HG02588 (cell line): ENCODE results near the gene ADPRM.

ENCODE experiments used
- ATAC-seq: cut with Tn5 transposase; IDR thresholded peaks from one replicate; pipeline ENCODE4 v1.9.1; 2021; ENCODE audit warnings: mild to moderate bottlenecking, moderate library complexity; ENCODE audit not compliant: unreplicated experiment

ADPRM gene

DNA sequence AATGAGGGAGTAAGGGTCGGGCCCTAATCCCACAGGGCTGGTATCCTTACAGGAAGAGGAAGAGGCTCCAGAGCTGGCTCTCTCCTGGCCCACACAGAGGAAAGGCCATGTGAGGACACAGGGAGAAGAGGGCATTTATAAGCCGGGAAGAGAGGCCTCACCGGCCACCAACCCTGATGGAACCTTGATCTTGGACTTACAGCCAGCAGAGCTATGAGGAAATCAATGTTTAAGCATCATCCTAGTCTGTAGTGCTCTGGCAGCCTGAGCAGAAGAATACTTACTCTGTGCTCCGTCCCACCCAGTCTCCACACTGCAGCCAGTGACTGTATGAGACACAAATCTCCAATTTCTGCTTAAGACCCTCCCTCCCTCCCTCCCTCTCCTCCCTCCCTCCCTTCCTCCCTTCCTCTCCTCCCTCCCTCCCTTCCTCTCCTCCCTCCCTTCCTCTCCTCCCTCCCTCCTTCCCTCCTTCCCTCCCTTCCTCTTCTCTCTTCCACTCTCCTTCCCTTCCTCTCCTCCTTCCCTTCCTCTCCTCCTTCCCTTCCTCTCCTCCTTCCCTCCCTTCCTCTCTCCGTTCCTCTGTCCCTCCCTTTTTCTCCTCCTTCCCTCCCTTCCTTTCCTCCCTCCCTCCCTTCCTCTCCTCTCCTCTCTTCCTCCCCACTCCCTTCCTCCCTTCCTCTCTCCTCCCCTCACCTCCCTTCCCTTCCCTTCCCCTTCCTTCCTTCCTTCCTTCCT is 41.3 kb downstream of the ADPRM start:
- no peak for ATAC-seq

DNA sequence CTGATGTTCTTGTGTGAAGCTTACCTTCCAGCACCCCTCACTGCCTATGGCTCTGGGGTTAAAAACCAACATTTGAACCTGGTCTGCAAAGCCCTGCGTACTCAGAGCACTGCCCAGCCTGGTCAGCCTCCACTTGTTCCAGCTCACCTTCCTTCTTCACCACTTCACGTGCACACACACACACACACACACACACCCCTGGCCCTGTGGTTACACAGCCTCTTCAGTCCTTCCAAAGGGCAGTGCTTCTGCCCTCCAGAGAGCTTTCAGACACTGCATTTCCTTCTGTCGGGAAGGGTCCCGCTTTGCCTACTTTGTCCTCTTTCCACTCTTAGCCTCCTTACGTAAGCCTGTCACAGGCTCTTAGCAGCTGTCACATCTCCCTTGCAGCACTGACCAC is 42.0 kb downstream of the ADPRM start:
- no peak for ATAC-seq

DNA sequence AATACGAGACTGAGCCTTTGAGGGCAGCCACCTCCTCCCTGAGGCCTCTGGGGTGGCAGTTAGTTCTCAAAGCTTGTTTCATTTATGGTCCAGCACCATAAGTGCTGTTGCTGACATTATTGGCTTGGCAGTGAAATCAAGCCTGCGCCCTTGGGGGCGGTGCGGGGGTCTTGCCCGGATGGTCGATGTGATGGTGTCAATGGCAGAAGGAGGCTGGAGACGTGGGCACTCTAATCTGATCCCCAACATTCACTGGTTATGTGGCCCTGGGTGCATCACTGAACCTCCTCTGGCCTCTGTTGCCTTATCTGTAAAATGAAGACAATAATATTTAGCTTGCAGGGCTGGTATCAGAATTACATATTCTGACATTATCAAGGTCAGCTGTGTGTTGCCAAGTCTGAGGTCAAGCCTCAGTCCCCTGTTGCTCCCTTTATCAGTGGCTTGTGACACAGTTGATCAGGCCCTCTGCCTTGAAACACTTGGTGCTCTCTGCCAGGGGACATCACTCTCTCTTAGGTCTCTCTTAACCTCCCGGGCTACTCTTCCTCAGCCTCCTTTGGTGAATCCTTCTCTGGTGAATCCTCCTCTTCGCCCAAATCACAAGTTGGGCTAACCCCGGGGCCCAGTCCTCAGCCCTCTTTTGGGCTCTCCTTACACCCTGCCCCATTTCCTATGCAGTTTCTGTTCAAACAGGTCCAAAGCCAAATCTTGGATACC is 44.2 kb downstream of the ADPRM start:
- no peak for ATAC-seq

DNA sequence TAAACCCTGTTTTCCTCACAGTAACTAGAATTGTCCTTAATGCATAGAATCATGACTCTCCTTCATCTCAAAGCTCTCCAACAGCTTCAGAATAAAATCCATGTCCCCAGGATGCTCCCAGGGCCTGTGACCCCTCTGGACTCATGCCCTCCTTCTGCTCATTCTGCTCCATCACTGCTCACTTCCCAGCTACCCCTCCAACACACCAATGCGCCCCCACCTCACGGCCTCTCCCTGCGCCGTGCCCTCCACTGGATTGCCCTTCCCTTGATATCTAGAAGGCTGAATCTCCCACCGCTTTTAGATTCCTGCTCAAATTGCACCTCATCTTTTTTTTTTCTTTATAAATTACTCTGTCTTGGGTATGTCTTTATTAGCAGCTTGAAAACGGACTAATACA is 45.0 kb downstream of the ADPRM start:
- ATAC-seq = no peak

DNA sequence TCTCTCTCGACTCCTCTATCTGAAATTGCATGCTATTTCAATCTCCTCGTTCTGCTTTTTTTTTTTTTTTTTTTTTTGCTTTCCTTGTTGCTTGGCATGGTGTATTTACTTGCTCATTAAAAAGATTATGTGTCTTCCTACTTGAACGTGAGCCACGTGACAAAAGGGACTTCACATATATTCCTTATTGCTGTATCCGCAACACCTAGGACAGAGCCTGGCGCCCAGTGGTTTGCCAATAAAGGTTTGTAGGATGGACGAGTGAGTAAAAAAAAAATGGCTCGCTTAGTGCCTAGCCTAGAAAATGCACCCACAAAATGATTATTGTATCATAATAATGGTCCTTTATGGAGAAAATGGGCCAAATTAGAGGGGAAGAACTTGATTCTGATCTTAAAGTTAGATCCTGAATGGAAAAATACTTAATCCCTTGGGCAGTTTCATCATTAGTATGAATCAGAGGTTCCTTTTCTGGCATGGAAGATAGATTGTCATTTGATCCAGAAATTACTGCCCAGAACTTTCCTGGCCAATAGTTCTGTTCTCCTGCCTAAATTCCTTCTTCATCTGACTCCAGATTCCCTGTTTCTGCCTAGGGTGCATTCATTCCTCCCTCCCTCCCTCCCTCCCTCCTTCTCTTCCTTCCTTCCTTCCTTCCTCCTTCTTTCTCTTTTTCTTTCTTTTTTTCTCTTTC is 46.1 kb downstream of the ADPRM start:
- ATAC-seq = no peak

DNA sequence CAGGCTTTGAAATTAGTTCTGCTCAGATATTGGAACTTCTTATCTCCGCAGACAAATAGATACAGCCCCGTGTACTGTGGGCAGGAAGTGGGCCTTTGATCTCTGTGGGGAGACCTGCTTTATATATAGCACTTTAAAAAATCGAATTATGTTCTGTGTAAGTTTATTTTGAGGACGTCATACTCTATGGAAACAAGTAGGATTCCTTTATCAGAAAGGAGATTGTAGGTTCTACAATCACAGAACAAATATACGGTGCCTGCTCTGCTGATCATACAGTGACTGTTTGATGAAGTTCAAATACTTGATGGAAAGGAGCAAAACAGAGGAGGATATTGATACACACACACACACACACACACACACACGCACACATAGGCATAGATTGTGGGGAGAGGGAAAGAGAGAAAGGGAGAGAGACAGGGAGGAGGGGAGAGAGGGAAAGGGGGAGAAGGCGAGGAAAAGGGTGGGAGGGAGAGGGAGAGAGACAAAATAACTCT is 47.2 kb downstream of the ADPRM start:
- ATAC-seq = no peak

DNA sequence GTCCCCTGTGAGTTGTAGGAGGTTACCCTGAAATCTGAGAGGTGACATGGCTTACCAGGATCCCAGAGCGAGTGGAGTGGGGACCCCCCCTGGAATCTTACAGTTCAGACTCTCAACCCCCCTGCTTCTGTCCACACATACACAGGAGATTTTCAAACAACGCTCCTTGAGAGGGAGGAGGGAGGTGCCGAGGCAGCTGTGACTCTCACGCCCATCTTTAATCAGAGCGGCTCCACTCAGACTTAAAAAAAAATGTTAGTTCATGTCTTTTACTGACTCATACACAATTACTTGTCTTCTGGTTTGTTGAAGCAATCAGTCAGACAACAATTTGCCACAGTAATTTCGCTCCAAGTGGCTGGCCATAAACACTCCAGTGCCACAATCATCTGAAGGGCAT is 47.8 kb downstream of the ADPRM start:
- no peak for ATAC-seq

DNA sequence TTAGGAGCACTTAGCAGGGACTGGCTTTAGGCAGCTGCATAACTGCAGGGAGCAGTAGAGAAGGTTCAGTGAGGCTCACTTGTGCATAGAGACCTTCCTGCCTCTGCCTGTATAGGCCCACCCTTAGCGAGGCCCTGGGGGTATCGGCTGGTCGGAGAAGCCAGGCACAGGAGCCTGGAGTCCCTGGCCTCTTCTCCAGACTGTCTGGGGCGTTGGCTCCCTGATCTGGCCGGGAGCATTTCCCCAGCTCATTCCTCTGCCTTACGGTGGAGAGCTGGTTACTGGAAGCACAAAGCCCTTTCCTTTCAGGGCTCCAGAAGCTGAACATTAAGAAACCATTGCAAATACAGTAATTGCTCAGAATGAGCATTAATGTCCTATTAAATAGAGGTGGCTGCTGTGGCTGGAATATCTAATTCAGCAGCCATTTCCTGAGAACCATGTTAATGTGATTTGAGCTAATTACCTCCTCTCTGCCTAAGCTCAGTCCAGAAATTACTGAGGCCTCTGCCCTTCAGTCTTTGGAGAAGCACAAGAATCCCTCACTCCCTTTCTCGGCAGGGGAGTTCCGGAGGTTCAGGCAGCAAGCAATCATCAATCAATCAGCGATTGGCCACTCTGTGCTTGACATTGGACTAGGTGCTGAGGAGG is 51.3 kb downstream of the ADPRM start:
- ATAC-seq = no peak

DNA sequence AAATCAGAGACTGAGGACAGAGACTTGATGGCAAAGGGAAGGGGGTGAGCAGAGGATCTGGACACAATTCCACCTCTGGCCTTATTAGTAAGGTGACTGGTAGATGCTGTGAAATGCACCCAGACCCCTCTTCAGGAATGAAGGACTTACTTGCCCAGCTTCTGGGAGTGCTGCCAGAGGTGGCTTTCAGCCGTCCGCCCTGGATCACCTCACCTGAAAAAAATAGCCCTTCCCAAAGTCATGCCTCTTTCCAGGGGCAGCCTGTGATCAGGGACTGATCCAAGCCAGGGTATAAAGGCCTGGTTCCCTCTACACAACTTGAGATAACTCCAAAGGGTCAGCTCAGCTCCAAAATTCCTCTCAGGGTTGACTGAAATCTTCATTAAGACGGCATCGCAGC is 52.8 kb downstream of the ADPRM start:
- no peak for ATAC-seq

DNA sequence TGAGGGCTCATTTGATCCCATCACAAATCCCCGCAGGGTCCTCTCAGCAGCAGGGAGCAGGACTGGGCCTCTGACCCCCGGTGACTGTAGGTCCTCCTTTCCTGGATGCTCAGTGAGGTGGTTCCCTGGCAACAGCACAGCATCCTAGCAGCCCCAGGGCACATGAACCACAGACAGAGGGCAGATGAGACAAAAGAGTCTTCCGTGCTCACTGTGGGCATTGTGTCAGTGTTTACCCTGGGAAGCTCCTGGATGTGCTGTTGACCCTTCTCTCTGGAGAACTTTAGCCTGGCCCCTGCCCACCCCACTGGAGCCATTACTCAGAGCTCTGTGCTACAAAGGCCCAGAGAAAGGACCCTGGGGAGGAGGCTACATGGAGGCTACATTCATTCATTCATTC is 54.2 kb downstream of the ADPRM start:
- no peak for ATAC-seq

DNA sequence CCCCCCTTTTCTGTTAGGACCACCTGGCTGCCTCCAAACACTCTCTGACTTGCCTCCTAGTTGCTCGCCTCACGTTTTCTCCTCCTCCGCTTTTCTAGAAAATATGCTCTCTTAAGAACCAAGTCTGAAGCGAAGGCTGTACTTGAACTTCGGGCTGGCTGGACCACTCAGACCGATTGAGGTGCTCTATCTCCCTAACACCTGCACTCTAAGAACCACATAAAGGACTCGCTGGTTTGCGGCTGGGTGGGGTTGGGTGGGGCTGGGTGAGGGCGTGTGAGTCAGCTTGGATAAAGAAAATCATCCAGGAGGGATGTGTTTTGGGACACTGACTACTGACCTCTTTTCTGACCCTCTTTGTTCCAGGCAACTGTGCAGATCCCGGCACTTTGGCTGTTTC is 55.3 kb downstream of the ADPRM start:
- no peak for ATAC-seq

DNA sequence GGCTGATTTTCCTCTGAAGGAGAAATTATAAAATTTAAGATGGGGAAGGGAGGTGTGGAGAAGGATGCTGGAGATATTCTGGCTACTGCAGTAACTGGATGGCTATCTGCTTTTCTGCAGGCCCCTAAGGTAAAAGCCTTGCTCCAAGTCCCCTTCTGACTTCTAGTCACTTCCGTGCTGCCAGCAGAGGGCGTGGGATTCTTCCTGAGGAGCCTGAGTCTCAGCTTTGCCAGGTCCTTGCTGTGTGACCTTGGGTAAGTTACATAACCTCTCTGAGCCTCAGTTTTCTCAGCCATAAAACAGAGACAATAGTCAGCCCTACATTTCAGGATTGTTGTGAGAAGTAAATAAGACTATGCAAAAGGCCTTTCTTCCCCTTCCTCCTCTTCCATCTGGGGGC is 56.7 kb downstream of the ADPRM start:
- ATAC-seq = no peak

DNA sequence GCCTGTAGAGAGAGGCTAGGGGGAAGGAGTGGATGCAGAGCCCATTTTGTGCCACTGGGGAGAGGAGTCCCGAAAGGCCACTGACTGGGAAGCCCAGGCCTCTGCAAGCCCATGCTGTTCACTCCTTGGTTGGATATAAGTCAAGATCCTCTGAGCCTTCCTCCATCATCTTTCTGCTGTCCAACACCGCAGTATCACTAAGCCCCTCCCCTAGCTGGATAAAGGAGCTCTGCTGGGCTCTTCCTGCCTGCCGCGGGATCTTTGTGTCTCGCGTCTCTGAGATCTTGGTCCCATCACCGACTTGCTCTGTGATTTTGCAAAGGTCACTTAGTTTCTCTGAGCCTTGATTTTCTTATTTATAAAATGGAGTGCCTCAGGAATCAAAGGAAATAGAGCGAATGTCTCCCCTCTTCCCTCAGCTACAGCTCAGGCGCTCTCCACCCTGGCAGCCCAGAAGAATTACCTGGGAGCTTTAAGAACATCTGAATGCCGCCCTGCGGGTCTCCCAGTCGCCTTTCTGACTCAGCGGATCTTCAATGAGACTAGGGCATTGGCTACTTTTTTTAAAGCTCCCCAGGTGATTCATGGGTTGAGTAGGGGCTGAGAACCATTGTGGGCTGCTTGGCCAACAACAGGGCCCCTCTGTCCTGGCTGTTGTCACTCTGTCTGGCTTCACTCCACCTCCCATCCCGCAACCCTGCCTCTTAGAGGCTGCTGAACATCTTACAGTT is 57.6 kb downstream of the ADPRM start:
- ATAC-seq = no peak

DNA sequence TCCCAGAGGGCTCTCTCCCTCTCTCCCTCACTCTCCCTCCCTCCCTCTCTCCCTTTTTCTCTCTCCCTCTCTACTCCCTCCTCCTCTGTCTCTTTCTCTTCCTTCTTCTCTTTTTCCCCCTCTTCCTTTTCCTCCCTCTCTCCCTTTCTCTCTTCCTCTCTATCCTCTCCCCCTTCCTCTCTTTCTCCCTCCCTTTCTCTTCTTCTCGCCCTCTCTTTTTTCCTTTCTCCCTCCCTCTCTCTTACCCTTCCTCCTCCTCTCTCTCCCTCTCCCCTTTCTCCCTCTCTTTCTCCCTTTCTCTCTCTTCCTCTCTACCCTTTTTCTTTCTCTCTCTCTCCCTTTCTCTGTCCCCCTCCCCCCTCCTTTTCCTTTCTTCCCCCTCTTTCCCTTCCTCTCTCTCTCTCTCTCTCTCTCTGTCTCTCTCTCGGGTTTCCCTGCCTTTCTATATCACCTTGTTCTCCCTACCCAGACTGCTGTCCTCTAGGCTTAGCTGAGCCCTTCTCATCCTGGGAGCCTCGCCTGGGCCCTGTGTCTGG is 58.3 kb downstream of the ADPRM start:
- ATAC-seq = no peak

DNA sequence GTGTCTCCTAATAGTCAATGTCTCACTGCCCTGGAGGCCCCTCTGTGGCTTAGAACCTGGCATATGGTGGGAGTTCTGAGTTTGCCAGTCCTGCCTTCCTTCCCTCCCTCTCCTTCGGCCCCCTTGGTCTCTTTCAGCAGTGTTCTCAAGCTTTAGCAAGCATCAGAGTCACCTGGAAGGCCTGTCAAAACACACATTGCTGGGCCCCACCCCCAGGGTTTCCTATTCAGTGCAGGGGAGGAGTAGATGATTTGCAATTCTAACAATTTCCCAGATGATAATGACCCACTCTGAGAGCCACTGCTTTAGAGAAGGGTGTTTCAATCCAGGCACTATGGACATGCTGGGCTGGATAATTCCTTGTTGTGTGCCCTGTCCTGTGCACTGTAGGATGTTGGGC is 58.8 kb downstream of the ADPRM start:
- ATAC-seq = no peak

DNA sequence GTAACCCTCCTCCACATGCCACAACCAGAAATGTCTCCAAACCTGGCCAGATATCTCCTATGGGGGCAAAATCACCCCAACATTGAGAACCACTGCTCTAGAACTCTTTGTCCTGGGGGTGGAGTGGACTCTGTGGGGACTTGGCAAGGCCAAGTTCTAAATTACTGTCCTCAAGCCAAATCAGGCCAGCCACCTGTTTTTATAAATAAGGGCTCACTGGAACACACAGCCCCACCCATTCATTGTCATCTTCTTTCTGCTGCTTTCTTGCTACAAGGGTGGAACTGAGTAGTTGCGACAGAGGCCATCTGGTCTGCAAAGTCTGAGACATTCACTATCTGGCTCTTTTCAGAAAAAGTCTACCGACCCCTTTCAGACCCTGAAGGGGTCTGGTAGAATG is 59.2 kb downstream of the ADPRM start:
- ATAC-seq = no peak

DNA sequence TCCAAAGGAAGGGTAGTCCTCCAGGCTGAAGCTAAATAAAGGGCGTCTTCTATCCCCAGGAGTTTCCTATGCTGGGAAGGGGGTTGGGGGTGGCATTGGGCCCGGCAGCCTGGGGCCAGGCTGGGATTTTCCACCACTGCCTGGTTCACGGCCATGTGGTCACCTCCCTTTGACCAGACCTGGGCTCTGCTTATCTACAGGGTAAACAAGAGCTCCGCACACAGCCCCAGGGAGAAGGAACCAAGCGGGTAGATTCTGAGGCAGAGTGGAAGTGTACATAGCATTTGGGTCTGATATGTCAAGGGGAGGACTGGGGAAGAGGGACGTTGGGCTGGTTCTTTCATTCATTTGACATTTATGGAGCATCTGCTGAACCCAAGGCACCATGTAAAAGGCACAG is 59.7 kb downstream of the ADPRM start:
- no peak for ATAC-seq

DNA sequence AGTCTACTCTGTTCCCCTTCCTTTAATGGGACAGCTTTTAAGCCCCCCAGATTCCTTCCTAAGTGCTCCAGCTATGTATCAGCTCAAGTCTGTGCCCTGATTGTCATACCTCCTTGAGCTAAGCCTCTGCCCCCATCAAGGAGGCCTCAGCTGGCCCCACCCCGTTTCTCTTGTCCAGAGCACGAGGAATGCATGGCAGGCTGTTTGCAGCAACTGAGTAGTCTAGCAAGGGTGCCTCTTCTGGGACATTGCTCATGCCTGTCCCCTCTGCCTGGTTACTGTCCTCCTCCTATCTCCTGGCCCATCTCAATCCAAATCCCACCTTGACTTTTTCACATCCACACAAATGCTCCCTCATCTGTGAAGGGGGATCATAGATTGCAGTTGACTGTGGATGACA is 60.3 kb downstream of the ADPRM start:
- ATAC-seq = no peak

DNA sequence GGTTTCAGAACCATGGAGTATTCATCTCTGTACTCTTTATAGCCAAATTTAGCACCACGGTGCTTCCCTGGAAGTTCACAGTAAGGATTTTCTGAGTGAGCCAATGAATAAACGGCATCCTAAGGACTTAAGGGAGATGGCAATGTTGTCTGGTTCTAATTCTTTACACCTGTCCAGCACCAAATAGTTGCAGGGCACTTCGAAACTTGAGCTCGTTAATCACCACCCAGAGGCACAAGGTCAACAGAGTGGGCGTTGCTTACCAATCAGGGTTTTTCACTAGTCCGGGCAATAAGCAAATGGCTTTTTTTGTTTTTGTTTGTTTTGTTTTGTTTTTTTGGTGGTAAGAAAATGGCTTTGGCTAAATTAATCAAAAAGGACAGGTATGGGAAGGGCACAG is 60.7 kb downstream of the ADPRM start:
- no peak for ATAC-seq
